Stimulated activated memory B cell treated with anti-CD40 and anti-IgM and Interleukin-4, amounts not matched to agents 10 μg/mL and 1 μg/mL and 100 μg/mL, for 72 hours (primary cell): ENCODE results near the gene SMYD3.
"Not testable (repeated sequence)": the region's sequence is repeated elsewhere in the genome, so short reads cannot be mapped to it uniquely, and the experiment has no call there.

Experiments used
- ATAC-seq: fragments of 150-1000 bp; cut with Tn5 transposase; 2 replicates; pipeline ENCODE4 v1.10.0; 2021
- H3K27ac Mint-ChIP-seq: one replicate; pipeline ENCODE4 v1.8.0; 2022; ENCODE audit warnings: mild to moderate bottlenecking, mixed read lengths
- H3K27me3 Mint-ChIP-seq: one replicate; pipeline ENCODE4 v1.8.0; 2022; ENCODE audit warnings: mixed read lengths
- H3K36me3 Mint-ChIP-seq: one replicate; pipeline ENCODE4 v1.8.0; 2022; ENCODE audit warnings: mixed read lengths
- H3K4me1 Mint-ChIP-seq: one replicate; pipeline ENCODE4 v1.8.0; 2022; ENCODE audit warnings: mixed read lengths
- H3K4me3 Mint-ChIP-seq: one replicate; pipeline ENCODE4 v1.8.0; 2022; ENCODE audit warnings: mild to moderate bottlenecking, moderate library complexity, mixed read lengths
- H3K9me3 Mint-ChIP-seq: one replicate; pipeline ENCODE4 v1.8.0; 2022; ENCODE audit warnings: mixed read lengths

The SMYD3 gene

DNA sequence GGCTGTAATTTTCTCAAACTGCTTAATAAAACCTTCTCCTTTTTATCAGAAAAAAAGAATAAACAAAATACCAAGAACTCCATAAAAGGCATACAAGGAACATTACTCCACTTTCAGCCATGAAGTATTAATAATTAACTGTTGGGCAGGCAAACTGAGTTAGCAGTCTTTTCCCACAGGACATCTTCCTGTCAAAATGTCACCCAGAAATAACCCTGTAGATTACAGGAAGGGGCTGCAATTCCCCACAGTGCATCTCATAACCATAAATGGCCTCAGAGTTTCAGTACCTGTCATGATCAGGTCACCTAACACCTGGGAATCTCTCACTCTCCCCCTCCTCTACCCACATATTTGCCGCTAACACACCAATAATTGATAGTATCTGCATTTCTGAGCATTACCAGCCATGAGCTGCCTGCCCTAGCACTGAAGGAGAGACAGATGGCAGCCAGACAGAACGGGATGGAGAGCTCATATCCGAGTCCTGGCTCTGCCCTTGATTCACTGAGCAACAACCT, 475.0 kb downstream of the SMYD3 start:
- no peaks in the 10 kb centered on the region for H3K27me3 Mint-ChIP-seq
- peaks cover 18% of the 10 kb centered on the region for H3K36me3 Mint-ChIP-seq
- no peak overlapping the region for H3K4me3 Mint-ChIP-seq
- peaks cover 3% of the 10 kb centered on the region for H3K9me3 Mint-ChIP-seq
- ATAC-seq: no peak
- H3K27ac Mint-ChIP-seq: no peak overlapping the region
- no peaks in the 10 kb centered on the region for H3K4me1 Mint-ChIP-seq

DNA sequence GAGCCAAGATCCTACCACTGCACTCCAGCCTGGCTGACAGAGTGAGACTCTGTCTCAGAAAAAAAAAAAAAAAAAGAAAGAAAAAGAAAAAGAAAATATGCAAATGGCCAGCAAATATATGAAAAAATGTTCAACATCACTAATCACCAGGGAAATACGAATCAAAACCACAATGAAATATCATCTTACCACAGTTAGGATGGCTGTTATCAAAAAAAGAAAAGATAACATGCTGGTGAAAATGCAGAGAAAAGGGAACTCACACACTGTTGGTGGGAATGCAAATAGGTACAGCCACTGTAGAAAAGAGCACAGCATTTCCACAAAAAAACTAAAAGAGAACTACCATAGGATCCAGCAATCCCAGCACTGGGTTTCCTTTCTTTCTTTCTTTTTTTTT, 477.5 kb downstream of the SMYD3 start:
- Mint-ChIP-seq H3K4me1 (no peaks in the 10 kb centered on the region), H3K27ac (no peak overlapping the region), H3K4me3 (no peak overlapping the region), H3K27me3 (no peaks in the 10 kb centered on the region), H3K36me3 (peaks cover 18% of the 10 kb centered on the region), H3K9me3 (peaks cover 3% of the 10 kb centered on the region)
- no peak for ATAC-seq

DNA sequence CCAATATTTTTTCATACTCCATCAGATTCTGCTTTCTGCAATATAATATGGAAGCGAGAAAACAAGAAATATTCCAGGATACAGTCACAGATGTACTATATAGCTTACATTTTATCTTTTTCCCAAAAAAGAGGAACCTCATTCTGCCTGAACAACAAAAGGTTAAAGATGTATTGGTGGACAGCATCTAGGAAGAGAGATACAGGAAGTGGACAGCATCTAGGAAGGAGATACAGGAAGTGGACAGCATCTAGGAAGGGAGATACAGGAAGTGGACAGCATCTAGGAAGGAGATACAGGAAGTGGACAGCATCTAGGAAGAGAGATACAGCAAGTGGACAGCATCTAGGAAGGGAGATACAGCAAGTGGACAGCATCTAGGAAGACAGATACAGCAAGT, 483.0 kb downstream of the SMYD3 start:
- not testable (repeated sequence) for H3K4me3 Mint-ChIP-seq, H3K27me3 Mint-ChIP-seq, H3K9me3 Mint-ChIP-seq, H3K4me1 Mint-ChIP-seq, ATAC-seq
- Mint-ChIP-seq H3K36me3 (peaks cover 12% of the 10 kb centered on the region), H3K27ac (peak overlapping the region; percentile 50)

DNA sequence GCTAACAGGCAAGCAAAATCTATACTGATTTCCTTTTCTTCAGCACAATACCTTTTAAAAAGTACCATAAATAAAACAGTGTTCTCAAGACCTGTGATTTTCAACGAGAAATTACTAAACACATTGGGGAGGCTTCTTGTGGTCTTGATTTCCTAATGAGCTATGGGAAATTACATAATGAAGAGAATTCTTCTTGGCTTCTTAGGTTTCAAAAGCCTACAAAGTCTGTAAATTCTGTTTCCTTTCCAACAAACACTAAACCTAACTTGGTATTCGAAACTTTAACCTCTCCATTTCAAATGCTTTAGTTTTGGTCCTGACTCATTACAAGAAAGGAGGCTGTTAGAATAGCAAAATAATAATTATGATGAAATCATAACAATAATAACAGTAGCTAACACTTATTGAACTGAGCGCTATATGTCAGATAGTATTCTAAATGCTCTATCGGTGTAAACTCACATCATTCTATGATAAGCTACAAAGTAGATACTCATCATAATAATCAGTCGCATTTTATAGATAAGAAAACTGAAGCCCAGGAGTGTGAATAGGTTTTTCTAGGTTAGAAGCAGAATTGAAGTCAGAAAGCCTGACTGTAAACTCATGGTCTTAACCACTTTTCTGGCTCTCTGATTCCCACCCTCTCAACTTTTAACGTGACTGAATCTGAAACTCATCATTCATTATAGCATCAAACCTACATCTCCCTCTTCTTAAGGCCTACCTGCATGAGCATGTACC, 486.7 kb downstream of the SMYD3 start:
- H3K4me1 Mint-ChIP-seq: no peaks in the 10 kb centered on the region
- no peak overlapping the region for H3K4me3 Mint-ChIP-seq
- no peaks in the 10 kb centered on the region for H3K36me3 Mint-ChIP-seq
- no peak for ATAC-seq
- no peaks in the 10 kb centered on the region for H3K27me3 Mint-ChIP-seq
- H3K9me3 Mint-ChIP-seq: no peaks in the 10 kb centered on the region
- H3K27ac Mint-ChIP-seq: no peak overlapping the region

DNA sequence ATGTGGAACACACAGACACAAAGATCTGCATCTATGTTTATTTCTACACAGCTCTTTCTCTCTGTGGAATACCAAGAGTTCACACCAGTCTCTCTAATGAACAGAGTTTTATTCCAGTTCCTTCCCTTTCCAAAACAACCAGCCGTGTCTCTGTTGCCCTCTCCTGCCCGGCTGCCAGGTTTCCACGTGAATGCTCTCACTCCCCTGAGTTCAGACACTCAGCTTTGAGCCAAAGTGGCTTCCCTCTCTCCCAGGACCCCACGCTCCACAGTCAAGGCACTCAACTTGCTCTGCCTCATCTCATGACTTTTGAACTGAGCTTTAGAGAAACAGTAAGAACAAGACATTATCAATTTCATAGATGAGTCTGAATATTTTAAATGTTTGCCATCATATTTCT, 488.9 kb downstream of the SMYD3 start:
- H3K4me1 Mint-ChIP-seq: no peaks in the 10 kb centered on the region
- H3K36me3 Mint-ChIP-seq: no peaks in the 10 kb centered on the region
- ATAC-seq: no peak
- no peak overlapping the region for H3K4me3 Mint-ChIP-seq
- H3K9me3 Mint-ChIP-seq: no peaks in the 10 kb centered on the region
- no peak overlapping the region for H3K27ac Mint-ChIP-seq
- no peaks in the 10 kb centered on the region for H3K27me3 Mint-ChIP-seq

DNA sequence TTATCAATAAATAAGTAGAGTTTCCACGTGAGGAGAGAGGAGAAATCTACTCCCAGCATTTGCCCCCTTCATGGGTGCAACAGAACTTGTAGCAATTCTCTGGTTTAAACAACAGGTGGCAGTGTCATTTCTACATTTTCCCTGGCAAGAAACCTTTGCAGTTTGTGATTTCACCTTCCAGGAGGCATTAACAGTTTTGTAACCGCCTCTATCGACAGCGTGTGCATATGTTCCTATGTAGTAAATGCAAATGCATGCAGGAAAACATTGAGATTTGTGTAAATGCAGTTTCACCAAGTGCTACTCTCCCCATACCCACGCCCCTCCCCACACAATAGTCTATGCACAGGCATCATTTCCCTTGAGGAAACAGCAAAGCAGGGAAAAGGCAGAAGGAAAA, 494.7 kb downstream of the SMYD3 start:
- H3K27ac Mint-ChIP-seq: no peak overlapping the region
- no peaks in the 10 kb centered on the region for H3K9me3 Mint-ChIP-seq
- H3K36me3 Mint-ChIP-seq: no peaks in the 10 kb centered on the region
- H3K27me3 Mint-ChIP-seq: no peaks in the 10 kb centered on the region
- no peaks in the 10 kb centered on the region for H3K4me1 Mint-ChIP-seq
- no peak for ATAC-seq
- H3K4me3 Mint-ChIP-seq: no peak overlapping the region

DNA sequence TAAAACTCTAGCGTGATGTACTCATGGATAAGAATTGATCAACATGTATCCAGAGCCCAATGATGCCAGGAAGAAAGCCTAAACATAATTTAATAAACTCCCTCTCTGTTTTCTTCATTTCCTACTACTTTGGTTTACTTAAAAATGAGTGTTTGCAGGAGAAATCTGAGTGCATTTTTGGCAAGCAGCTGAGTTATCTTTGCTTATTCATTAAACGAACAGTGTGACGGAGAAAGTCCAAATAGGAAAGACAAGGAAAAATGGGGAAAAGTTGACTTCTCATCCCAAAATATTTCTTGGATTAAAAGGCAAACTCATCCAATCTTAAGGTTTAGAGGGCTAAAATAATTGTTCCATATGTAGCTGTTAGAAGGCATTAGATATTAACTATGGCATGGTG, 496.7 kb downstream of the SMYD3 start:
- no peak overlapping the region for H3K27ac Mint-ChIP-seq
- no peaks in the 10 kb centered on the region for H3K9me3 Mint-ChIP-seq
- no peaks in the 10 kb centered on the region for H3K36me3 Mint-ChIP-seq
- H3K27me3 Mint-ChIP-seq: no peaks in the 10 kb centered on the region
- no peak overlapping the region for H3K4me3 Mint-ChIP-seq
- H3K4me1 Mint-ChIP-seq: no peaks in the 10 kb centered on the region
- no peak for ATAC-seq

DNA sequence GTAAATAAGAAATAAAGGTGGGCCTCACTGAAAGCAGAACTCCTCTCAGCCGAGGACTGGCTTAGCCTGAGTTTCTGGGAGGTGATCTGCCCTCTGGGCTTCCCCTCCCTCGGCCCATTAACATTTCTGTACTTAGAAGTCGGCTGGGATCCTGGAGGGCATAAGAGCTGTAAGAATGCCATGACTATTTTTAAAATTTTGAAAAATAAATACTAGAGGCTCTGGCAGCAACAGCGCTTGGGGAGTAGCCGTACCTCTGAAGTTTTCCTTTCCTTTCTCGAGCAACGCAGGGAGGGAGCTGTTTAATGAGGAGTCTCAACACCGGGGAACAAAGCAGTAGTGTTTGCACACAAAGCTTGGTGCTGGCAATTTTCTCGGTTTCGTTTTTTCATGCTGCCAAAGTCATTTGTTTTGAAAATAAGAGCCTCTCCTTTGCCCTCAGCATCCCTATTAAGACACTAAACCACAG, 498.7 kb downstream of the SMYD3 start:
- ATAC-seq: no peak
- Mint-ChIP-seq H3K27ac (no peak overlapping the region), H3K9me3 (no peaks in the 10 kb centered on the region), H3K4me3 (no peak overlapping the region), H3K27me3 (no peaks in the 10 kb centered on the region), H3K4me1 (no peaks in the 10 kb centered on the region), H3K36me3 (no peaks in the 10 kb centered on the region)

DNA sequence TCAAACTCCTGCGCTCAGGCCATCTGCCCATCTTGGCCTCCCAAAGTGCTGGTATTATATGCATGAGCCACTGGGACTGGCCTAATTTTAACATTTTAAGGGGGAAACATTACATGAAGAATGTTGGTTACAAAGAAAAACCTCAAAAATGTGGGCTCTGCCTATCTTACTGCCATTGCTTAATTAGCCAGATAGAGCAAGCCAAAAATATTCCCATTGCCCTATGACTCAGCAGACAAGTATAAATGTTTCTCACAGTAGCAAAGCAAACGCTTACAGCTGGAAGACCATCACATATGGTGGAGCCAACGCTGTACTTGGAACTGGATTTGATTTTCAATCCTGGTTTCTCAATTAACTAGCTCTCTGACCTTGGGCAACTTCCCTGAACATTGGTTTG, 502.0 kb downstream of the SMYD3 start:
- H3K4me3 Mint-ChIP-seq: no peak overlapping the region
- no peak for ATAC-seq
- H3K27me3 Mint-ChIP-seq: no peaks in the 10 kb centered on the region
- H3K9me3 Mint-ChIP-seq: no peaks in the 10 kb centered on the region
- H3K4me1 Mint-ChIP-seq: peaks cover 4% of the 10 kb centered on the region
- H3K27ac Mint-ChIP-seq: no peak overlapping the region
- no peaks in the 10 kb centered on the region for H3K36me3 Mint-ChIP-seq

DNA sequence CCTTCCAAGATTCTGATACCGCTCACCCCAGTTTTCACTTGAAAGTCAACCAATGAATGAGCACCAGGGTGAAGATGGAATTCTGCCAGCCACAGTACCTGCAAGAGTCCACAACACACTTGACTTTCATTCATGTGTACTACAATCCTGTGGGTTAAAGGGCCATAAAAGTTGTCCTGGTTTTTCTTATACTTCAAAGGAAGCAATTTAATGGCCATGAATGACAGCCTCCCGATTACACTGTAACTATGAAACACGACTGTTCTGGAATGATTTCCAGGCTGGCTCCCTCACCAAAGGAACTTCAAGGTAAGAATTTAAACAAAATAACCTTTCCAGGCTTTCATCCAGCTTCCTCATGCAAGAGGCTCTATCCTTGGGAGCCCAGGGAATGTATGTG, 502.8 kb downstream of the SMYD3 start:
- Mint-ChIP-seq H3K36me3 (no peaks in the 10 kb centered on the region), H3K4me1 (peaks cover 12% of the 10 kb centered on the region), H3K4me3 (no peak overlapping the region), H3K9me3 (no peaks in the 10 kb centered on the region), H3K27ac (no peak overlapping the region), H3K27me3 (no peaks in the 10 kb centered on the region)
- ATAC-seq: no peak

DNA sequence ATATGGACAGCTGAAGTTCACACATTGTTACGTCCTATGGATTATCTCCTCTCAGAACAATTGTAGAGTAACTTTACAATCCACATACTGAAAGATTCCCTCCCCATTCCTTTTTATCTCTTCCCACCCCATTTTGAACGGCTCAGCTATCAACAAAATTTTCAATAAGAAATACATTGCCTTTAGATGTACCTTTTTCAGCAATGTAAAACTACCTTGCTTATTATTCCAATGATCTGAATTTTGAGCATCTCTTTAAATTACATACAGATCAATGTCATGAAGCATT, 503.7 kb downstream of the SMYD3 start:
- no peaks in the 10 kb centered on the region for H3K9me3 Mint-ChIP-seq
- ATAC-seq: no peak
- no peaks in the 10 kb centered on the region for H3K27me3 Mint-ChIP-seq
- no peaks in the 10 kb centered on the region for H3K36me3 Mint-ChIP-seq
- no peak overlapping the region for H3K27ac Mint-ChIP-seq
- H3K4me3 Mint-ChIP-seq: no peak overlapping the region
- H3K4me1 Mint-ChIP-seq: peaks cover 18% of the 10 kb centered on the region

DNA sequence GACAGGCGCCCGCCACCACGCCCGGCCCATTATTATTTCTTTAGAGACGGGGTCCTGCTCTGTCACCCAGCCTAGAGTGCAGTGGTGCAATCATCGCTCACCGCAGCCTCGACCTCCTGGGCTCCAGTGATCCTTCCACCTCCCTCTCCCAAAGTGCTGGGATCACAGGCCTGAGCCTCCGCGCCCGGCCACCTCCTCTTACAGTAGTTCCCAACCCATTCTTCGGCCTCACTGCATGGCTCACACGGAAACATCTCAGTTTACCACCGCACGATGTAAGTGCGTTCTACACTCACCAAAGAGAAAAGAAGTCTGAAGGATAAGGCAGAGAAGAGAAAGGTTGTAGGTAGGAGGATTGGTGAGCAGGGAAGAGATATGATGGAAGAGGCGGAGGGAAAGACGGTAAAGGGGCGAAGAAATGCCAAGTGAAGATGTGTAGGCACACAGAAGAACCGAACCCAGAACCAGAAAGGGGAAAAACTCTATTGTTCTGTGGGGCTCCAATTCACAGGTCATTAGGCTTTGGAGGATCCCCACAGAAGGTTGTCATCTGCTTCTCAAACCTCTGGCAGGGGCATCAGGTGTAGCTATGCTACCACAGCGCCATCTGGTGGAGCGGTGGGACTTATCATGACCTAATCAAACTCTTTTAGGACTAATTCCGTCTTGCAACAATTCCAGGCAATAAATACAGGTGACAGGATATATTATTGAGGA, 504.2 kb downstream of the SMYD3 start:
- no peaks in the 10 kb centered on the region for H3K27me3 Mint-ChIP-seq
- no peak overlapping the region for H3K27ac Mint-ChIP-seq
- no peaks in the 10 kb centered on the region for H3K9me3 Mint-ChIP-seq
- peak; percentile 64 for ATAC-seq
- H3K4me3 Mint-ChIP-seq: no peak overlapping the region
- H3K4me1 Mint-ChIP-seq: peaks cover 18% of the 10 kb centered on the region
- H3K36me3 Mint-ChIP-seq: no peaks in the 10 kb centered on the region

DNA sequence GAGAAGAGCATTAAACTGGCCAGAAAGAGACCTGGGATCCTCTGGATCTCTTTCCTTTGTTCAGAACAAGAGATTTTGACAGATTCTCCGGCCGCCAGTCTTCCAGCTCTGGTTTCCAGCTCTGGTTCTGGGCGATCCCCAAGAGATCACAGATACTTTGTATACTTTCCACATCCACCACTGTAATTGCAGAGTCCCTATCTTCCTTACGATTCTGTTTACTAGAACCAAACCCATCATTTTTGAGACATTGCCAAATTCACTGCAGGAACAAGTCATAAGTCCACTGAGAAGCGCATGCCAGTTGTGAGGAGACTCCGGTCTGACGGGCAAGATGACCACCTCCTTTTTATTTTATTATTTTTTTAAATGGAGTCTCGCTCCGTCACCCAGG, 505.2 kb downstream of the SMYD3 start:
- H3K4me3 Mint-ChIP-seq: no peak overlapping the region
- no peak overlapping the region for H3K27ac Mint-ChIP-seq
- no peaks in the 10 kb centered on the region for H3K27me3 Mint-ChIP-seq
- H3K36me3 Mint-ChIP-seq: peaks cover 6% of the 10 kb centered on the region
- H3K4me1 Mint-ChIP-seq: peaks cover 18% of the 10 kb centered on the region
- H3K9me3 Mint-ChIP-seq: no peaks in the 10 kb centered on the region
- no peak for ATAC-seq

DNA sequence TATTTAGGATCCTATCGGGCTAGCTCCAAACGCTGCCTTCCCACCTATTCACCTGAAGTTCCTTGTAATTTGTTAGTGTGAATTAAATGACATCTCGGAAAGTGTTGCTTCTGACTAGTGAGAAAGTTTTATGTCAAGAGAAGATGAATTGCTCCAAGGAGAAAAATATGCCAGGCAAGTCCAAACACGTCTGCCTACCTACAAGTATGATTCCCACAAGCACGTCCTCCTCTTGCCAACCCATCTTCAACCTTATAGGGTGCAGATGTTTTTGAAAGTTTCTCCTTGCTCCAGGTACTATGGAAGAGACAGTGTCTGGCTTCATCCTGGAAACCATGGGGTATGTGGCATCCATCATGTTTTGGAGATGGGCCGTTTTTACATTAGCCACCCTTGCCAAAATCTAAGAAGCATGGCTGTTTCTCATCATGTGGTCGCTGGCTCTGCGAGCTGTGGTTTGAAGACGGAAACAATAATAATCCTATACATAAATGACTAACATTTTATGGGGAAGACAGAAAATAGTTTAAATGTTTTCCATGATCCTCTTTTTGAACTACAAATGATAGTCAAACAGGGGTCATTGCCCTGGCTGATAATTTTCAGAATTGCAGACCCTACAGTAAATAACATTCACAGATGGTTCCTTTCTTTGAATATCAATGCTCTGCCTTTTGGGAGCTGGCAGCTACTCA, 505.8 kb downstream of the SMYD3 start:
- peaks cover 6% of the 10 kb centered on the region for H3K36me3 Mint-ChIP-seq
- ATAC-seq: no peak

DNA sequence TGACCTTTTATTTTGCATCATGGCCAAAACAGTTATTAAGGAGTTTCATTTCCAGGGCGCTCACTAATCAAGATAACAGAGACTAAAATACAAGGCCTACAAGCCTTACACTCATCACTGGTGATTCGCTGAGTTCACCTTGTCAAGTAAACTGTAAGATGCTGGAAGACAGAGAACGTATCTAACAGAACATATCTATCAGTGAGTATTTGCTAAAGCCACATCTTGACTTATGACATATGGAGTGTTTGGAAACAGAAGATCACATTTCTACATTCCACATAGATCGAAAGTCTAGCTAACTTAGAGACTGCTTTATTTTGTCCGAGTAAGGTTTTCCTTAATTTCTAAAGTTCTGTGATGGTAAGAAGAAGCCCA, 506.5 kb downstream of the SMYD3 start:
- H3K4me1 Mint-ChIP-seq: peaks cover 18% of the 10 kb centered on the region
- no peak overlapping the region for H3K27ac Mint-ChIP-seq
- no peaks in the 10 kb centered on the region for H3K9me3 Mint-ChIP-seq
- no peak for ATAC-seq
- no peaks in the 10 kb centered on the region for H3K27me3 Mint-ChIP-seq
- H3K4me3 Mint-ChIP-seq: no peak overlapping the region
- H3K36me3 Mint-ChIP-seq: peaks cover 6% of the 10 kb centered on the region

More for the DNA sequence above, 505.8 kb downstream of the SMYD3 start:
- Mint-ChIP-seq H3K9me3 (no peaks in the 10 kb centered on the region), H3K4me1 (peaks cover 18% of the 10 kb centered on the region), H3K27ac (no peak overlapping the region), H3K27me3 (no peaks in the 10 kb centered on the region), H3K4me3 (no peak overlapping the region)
